ENCODE measurements around the gene DGKQ.
"Not testable (repeated sequence)": the region's sequence is repeated elsewhere in the genome, so short reads cannot be mapped to it uniquely, and the experiment has no call there.

Gene DGKQ

GRCh38 chr4:1004557-1005485, 31.5 kb upstream of the DGKQ start:
- no peak for ATAC-seq (replicated peaks; ENCODE audit: extremely low read depth, poor library complexity, severe bottlenecking)
- H3K9me3 Mint-ChIP-seq: no peaks in the 10 kb centered on the region
- H3K36me3 Mint-ChIP-seq (ENCODE audit: insufficient read depth): peaks cover 5% of the 10 kb centered on the region
- peaks cover 55% of the 10 kb centered on the region for H3K27me3 Mint-ChIP-seq
- no peak overlapping the region for H3K27ac Mint-ChIP-seq (ENCODE audit: low read depth)
- H3K4me1 Mint-ChIP-seq: peaks cover 9% of the 10 kb centered on the region
- DNase-seq (ENCODE audit: low spot score in 2 of 2): no peak
- no peak overlapping the region for H3K4me3 Mint-ChIP-seq

DNA sequence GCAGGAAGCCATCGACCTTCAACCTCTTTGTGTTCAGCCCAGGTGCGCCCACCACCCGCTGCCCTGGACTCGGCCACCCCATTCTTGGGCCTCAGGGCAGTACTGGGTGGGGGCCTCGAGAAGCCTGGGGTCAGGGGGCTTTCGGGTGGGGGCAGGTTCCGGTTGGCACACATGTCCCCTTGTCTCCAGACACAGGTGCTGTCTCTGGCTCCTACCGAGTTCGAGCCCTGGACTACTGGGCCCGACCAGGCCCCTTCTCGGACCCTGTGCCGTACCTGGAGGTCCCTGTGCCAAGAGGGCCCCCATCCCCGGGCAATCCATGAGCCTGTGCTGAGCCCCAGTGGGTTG, 30.7 kb upstream of the DGKQ start:
- ATAC-seq (replicated peaks; ENCODE audit: extremely low read depth, poor library complexity, severe bottlenecking): no peak
- Mint-ChIP-seq H3K27me3 (peaks cover 60% of the 10 kb centered on the region), H3K4me3 (no peak overlapping the region), H3K4me1 (peaks cover 6% of the 10 kb centered on the region), H3K27ac (ENCODE audit: low read depth) (no peak overlapping the region), H3K9me3 (no peaks in the 10 kb centered on the region), H3K36me3 (ENCODE audit: insufficient read depth) (peaks cover 5% of the 10 kb centered on the region)
- DNase-seq (ENCODE audit: low spot score in 2 of 2): no peak

DNA sequence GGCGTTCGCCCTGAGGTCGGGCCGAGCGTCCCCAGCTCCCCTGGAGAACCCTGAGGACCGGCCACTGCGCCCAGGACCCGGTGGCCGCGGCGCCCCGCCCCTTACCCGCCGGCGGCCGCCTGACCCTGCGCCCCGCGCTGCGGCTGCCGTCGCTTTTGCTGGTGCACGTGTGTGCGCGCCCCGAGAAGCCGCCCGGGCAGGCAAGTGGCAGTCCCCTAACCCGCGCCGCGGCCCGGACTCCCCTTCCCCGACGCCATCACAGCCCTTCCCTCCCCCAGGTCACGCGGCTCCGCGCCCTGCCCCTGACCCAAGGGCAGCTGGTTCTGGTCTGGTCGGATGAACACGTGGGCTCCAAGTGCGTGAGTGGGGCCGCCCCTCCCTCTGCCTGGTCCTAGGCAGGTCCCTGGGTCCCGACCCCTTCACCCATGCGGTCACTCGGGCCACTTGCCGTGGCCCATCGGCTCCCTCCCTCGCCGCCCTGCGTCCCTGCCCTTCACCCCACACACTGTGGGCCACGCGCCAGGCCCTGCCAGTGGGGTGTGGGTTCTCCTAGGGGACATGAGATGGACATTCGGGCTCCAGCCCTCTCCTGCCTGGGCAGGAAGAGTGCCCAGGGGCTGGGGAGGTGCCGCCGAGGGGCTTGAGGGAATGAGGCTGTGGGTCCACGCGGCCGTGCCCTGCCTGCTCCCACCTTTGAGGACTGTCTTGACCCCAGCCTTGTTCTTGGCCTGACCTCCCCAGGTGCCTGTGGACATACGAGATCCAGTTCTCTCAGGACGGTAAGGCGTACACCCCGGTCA, 30.1 kb upstream of the DGKQ start:
- H3K36me3 Mint-ChIP-seq (ENCODE audit: insufficient read depth): peaks cover 5% of the 10 kb centered on the region
- H3K4me3 Mint-ChIP-seq: no peak overlapping the region
- no peak overlapping the region for H3K27ac Mint-ChIP-seq (ENCODE audit: low read depth)
- peaks cover 60% of the 10 kb centered on the region for H3K27me3 Mint-ChIP-seq
- H3K9me3 Mint-ChIP-seq: no peaks in the 10 kb centered on the region
- H3K4me1 Mint-ChIP-seq: peaks cover under 1% of the 10 kb centered on the region
- no peak for DNase-seq (ENCODE audit: low spot score in 2 of 2)
- ATAC-seq (replicated peaks; ENCODE audit: extremely low read depth, poor library complexity, severe bottlenecking): no peak

- peaks cover 5% of the 10 kb centered on the region for H3K36me3 Mint-ChIP-seq (ENCODE audit: insufficient read depth)
- ATAC-seq (replicated peaks; ENCODE audit: extremely low read depth, poor library complexity, severe bottlenecking) (no peak), DNase-seq (ENCODE audit: low spot score in 2 of 2) (no peak)
- no peak overlapping the region for H3K27ac Mint-ChIP-seq (ENCODE audit: low read depth)
- no peaks in the 10 kb centered on the region for H3K9me3 Mint-ChIP-seq
- peaks cover 5% of the 10 kb centered on the region for H3K4me1 Mint-ChIP-seq
- peaks cover 60% of the 10 kb centered on the region for H3K27me3 Mint-ChIP-seq
- H3K4me3 Mint-ChIP-seq: no peak overlapping the region
These were observed 29.4 kb upstream of the DGKQ start for GRCh38 chr4:1002631-1003251.

DNA sequence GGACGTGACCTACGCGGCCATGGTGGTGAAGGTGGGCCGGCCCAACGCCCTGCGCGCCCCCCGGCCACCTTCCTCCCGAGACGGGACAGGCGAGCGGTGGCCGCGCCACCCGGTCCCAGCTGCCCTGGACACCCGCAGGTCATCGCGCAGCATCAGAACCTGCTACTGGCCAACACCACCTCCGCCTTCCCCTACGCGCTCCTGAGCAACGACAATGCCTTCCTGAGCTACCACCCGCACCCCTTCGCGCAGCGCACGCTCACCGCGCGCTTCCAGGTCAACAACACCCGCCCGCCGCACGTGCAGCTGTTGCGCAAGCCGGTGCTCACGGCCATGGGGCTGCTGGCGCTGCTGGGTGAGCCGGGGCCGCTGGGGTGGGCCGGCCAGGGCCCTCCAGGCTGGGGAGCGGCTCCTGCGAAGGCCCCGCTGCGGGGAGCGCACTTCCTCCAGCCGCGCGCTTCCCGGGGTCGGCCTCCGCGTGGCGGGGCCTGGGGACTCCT, 28.8 kb upstream of the DGKQ start:
- no peaks in the 10 kb centered on the region for H3K9me3 Mint-ChIP-seq
- DNase-seq (ENCODE audit: low spot score in 2 of 2) (no peak), ATAC-seq (replicated peaks; ENCODE audit: extremely low read depth, poor library complexity, severe bottlenecking) (no peak)
- H3K4me1 Mint-ChIP-seq: peaks cover 5% of the 10 kb centered on the region
- no peak overlapping the region for H3K4me3 Mint-ChIP-seq
- peaks cover 5% of the 10 kb centered on the region for H3K36me3 Mint-ChIP-seq (ENCODE audit: insufficient read depth)
- no peak overlapping the region for H3K27ac Mint-ChIP-seq (ENCODE audit: low read depth)
- peaks cover 56% of the 10 kb centered on the region for H3K27me3 Mint-ChIP-seq

GRCh38 chr4:1001561-1002130, 28.3 kb upstream of the DGKQ start:
- Mint-ChIP-seq H3K36me3 (ENCODE audit: insufficient read depth) (peaks cover 5% of the 10 kb centered on the region), H3K27me3 (peaks cover 56% of the 10 kb centered on the region), H3K27ac (ENCODE audit: low read depth) (no peak overlapping the region), H3K4me3 (no peak overlapping the region), H3K4me1 (peaks cover 9% of the 10 kb centered on the region), H3K9me3 (no peaks in the 10 kb centered on the region)
- ATAC-seq (replicated peaks; ENCODE audit: extremely low read depth, poor library complexity, severe bottlenecking): no peak
- DNase-seq (ENCODE audit: low spot score in 2 of 2): no peak

GRCh38 chr4:1000686-1001260, 27.4 kb upstream of the DGKQ start:
- H3K27ac Mint-ChIP-seq (ENCODE audit: low read depth): no peak overlapping the region
- no peak for DNase-seq (ENCODE audit: low spot score in 2 of 2)
- peaks cover 5% of the 10 kb centered on the region for H3K36me3 Mint-ChIP-seq (ENCODE audit: insufficient read depth)
- no peak for ATAC-seq (replicated peaks; ENCODE audit: extremely low read depth, poor library complexity, severe bottlenecking)
- peaks cover 9% of the 10 kb centered on the region for H3K4me1 Mint-ChIP-seq
- H3K9me3 Mint-ChIP-seq: no peaks in the 10 kb centered on the region
- H3K4me3 Mint-ChIP-seq: no peak overlapping the region
- H3K27me3 Mint-ChIP-seq: peaks cover 55% of the 10 kb centered on the region

- H3K4me3 Mint-ChIP-seq: no peak overlapping the region
- ATAC-seq (replicated peaks; ENCODE audit: extremely low read depth, poor library complexity, severe bottlenecking) (no peak), DNase-seq (ENCODE audit: low spot score in 2 of 2) (no peak)
- peaks cover 9% of the 10 kb centered on the region for H3K4me1 Mint-ChIP-seq
- no peaks in the 10 kb centered on the region for H3K9me3 Mint-ChIP-seq
- H3K36me3 Mint-ChIP-seq (ENCODE audit: insufficient read depth): peaks cover 5% of the 10 kb centered on the region
- H3K27me3 Mint-ChIP-seq: peaks cover 48% of the 10 kb centered on the region
- no peak overlapping the region for H3K27ac Mint-ChIP-seq (ENCODE audit: low read depth)
These were observed 26.6 kb upstream of the DGKQ start for GRCh38 chr4:999882-1000425.

DNA sequence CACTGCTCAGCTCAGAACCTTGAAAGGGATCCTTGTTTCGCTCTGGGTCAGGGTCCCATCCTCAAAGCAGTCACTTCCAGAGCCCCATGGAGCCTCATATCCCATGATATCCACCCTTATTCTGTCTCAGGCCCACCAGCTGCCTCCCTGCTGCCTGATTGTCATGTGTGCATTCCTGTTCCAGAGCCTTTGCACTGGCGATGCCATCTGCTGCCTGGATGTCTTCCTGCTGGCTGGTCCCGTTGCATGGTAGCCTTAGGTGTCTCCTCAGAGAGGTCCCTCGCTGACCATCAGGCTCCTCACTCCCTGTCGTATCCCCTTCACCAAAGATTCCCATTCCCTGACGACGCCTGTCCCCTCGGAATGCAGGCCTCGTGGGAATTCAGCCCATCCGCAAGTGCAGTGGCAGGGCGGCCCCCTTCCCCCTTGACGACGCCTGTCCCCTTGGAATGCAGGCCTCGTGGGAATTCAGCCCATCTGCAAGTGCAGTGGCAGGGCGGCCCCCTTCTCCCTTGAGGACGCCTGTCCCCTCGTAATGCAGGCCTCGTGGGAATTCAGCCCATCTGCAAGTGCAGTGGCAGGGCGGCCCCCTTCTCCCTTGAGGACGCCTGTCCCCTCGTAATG, 26.0 kb upstream of the DGKQ start:
- not testable (repeated sequence) for H3K27ac Mint-ChIP-seq (ENCODE audit: low read depth); H3K4me1 Mint-ChIP-seq; H3K4me3 Mint-ChIP-seq; H3K9me3 Mint-ChIP-seq; H3K36me3 Mint-ChIP-seq (ENCODE audit: insufficient read depth); DNase-seq (ENCODE audit: low spot score in 2 of 2); ATAC-seq (replicated peaks; ENCODE audit: extremely low read depth, poor library complexity, severe bottlenecking)
- peaks cover 42% of the 10 kb centered on the region for H3K27me3 Mint-ChIP-seq

DNA sequence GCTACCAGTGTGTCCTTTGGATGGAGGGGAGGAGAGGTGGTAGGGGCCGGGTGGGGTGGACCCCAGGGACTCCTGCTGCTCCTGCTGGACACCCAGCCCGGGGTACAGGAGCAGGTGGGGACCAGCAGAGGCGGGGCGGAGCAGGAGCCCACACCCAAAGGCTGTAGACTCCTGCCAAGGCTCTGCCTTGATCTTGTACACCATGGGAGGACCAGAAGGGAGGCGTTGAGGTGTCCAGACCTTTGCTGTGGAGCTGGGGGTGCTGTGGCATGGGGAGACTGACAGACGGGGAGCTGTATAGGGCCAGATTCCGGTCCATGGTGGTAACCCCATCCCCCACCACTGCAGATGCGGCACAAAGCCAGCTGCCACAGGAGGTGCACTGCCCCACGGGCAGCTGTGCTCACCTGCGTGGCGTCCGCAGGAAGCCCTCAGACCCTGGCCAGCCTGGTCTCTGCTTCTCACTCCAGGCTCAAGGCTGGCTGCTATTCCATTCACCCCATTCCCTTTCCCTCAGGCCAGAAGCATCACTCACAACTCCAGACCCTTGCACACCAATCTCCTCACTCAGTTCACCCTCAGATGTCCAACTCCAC, 24.8 kb upstream of the DGKQ start:
- no peaks in the 10 kb centered on the region for H3K9me3 Mint-ChIP-seq
- H3K4me3 Mint-ChIP-seq: peak overlapping the region; percentile 31
- H3K36me3 Mint-ChIP-seq (ENCODE audit: insufficient read depth): peaks cover 2% of the 10 kb centered on the region
- H3K4me1 Mint-ChIP-seq: peaks cover 9% of the 10 kb centered on the region
- DNase-seq (ENCODE audit: low spot score in 2 of 2): no peak
- peaks cover 35% of the 10 kb centered on the region for H3K27me3 Mint-ChIP-seq
- no peak overlapping the region for H3K27ac Mint-ChIP-seq (ENCODE audit: low read depth)
- no peak for ATAC-seq (replicated peaks; ENCODE audit: extremely low read depth, poor library complexity, severe bottlenecking)

- Mint-ChIP-seq H3K27ac (ENCODE audit: low read depth) (no peak overlapping the region), H3K36me3 (ENCODE audit: insufficient read depth) (peaks cover 2% of the 10 kb centered on the region), H3K27me3 (peaks cover 35% of the 10 kb centered on the region), H3K4me1 (peaks cover 9% of the 10 kb centered on the region), H3K4me3 (peak overlapping the region; percentile 31), H3K9me3 (no peaks in the 10 kb centered on the region)
- ATAC-seq (replicated peaks; ENCODE audit: extremely low read depth, poor library complexity, severe bottlenecking) (peak; percentile 43), DNase-seq (ENCODE audit: low spot score in 2 of 2) (no peak)
These were observed 24.2 kb upstream of the DGKQ start for GRCh38 chr4:997375-998071.
